ENCODE data around the gene PLCL1.

PLCL1 gene

DNA sequence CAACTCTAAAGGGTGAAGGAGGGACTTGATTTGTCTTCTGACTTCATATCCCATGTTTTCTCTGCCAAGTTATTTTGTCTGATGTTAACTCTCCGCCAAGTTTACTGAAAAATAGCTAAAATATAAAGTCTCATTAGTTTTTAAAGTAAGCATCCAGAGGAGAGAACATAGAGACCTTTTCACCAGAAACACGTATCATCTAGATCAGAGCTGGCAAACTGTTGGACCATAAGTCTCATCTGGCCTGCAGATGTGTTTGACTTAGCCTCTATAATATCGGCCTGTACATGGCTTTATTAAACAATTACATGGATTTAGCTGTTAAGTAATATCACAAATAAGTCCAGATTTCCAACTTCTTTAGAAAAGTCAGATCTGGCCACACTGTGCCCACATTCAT, 182.6 kb downstream of the PLCL1 start:
- TF ChIP-seq, protein P1, sequence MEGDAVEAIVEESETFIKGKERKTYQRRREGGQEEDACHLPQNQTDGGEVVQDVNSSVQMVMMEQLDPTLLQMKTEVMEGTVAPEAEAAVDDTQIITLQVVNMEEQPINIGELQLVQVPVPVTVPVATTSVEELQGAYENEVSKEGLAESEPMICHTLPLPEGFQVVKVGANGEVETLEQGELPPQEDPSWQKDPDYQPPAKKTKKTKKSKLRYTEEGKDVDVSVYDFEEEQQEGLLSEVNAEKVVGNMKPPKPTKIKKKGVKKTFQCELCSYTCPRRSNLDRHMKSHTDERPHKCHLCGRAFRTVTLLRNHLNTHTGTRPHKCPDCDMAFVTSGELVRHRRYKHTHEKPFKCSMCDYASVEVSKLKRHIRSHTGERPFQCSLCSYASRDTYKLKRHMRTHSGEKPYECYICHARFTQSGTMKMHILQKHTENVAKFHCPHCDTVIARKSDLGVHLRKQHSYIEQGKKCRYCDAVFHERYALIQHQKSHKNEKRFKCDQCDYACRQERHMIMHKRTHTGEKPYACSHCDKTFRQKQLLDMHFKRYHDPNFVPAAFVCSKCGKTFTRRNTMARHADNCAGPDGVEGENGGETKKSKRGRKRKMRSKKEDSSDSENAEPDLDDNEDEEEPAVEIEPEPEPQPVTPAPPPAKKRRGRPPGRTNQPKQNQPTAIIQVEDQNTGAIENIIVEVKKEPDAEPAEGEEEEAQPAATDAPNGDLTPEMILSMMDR (conservative IDR thresholded peaks at IDR 0.05), result no peak
- TF ChIP-seq ZFX (IDR thresholded peaks at IDR 0.05), result no peak
- H3K27ac ChIP-seq, result no peak overlapping the region

DNA sequence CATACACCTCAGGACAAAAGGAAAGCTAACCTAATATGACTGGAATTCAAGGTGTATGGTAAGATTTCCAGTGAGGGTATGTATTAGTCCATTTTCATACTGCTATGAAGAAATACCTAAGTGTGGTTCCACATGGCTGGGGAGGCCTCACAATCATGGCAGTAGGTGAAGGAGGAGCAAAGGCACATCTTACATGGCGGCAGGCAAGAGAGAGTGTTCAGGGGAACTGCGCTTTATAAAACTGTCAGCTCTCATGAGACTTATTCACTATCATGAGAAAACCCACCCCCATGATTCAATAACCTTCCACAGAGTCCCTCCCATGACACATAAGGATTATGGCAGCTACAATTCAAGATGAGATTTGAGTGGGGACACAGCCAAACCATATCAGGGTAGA, 186.0 kb downstream of the PLCL1 start:
- TF ChIP-seq, protein P1 (conservative IDR thresholded peaks at IDR 0.05), result no peak
- TF ChIP-seq ZFX (IDR thresholded peaks at IDR 0.05), result no peak
- no peak overlapping the region for H3K27ac ChIP-seq

DNA sequence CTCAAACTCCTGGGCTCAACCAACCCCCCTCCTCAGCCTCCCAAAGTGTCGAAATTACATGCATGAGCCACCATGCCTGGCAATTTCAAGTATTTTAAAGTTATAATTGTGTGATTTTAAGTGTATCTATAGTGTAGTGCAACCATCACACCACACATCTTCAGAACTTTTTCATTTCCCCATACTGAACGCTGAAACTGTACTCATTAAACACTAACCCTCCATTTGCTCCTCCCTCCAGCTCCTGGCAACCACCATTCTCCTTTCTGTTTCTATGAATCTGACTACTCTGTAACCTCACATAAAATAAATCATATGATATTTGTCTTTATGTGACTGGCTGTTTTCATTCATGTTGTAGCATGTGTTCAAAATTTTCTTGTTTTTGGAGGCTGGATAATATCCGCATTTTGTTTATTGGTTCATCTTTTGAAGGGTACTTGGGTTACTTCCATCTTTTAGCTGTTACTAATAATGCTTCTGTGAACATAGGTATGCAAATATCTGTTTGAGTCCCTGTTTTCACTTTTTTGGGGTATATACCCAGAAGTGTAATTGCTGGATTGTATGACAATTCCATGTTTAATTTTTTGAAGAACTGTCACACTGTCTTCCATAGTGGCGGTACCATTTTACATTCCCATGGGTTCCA, 188.2 kb downstream of the PLCL1 start:
- no peak for TF ChIP-seq ZFX (IDR thresholded peaks at IDR 0.05)
- TF ChIP-seq, protein P1 (conservative IDR thresholded peaks at IDR 0.05), result no peak
- no peak overlapping the region for H3K27ac ChIP-seq

DNA sequence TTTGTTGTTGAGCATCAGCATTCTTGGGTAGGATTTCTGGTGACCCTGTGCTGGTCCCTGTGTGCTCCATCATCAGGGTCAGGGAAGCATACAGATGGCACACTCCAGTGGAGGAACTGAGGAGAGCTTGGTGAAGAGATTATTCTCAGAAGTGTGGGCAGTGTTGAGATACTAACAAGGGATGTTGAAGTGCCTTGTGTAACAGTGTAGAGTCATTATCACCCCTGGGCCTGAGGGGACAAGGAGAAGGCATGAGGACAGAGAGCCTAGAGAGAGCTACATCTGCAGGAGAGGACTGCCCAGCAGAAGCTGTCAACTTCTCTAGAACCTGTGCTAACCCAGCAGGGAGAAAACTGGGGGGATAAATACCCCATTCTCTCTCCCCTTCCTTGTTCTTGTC, 189.0 kb downstream of the PLCL1 start:
- H3K27ac ChIP-seq, result no peak overlapping the region
- TF ChIP-seq, protein P1 (conservative IDR thresholded peaks at IDR 0.05), result no peak
- no peak for TF ChIP-seq ZFX (IDR thresholded peaks at IDR 0.05)

DNA sequence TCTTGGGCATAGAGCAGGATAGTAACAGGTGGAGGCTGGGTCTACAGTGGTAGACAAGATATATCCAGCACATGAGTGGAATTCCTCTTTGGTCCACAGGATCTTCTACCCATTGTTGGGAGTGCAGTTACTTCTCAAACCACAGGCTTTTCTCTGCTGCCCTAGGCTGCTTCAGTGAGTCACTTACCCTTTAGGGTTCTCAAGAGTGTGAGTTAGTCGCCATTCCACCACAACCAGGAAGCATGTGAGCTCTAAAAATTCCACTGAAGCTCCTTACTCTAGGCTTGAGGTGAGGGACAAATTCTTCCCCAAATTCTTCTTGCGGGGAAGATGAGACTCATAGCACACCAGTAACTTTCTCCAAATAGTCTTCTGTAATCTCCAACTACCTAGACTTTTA, 189.4 kb downstream of the PLCL1 start:
- H3K27ac ChIP-seq, result no peak overlapping the region
- no peak for TF ChIP-seq ZFX (IDR thresholded peaks at IDR 0.05)
- TF ChIP-seq, protein P1 (conservative IDR thresholded peaks at IDR 0.05), result no peak

DNA sequence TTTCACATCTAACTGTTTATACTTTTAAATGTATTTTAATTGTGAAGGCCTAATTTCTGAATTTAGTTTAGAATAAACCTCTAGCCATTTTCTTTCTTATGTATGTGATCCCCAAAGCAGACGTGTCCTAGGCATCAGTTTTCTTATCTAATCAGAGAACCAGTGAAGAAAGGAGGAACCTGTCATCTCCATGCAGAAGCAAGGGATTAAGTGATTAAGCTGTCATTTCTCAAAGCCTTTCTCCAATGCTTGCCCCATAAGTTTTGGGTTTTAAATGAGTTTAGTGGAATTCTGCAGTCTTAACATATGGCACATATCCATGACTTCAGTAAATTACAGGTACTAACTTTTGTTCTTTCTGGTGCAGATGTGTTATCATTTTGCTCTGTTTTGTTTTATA, 190.4 kb downstream of the PLCL1 start:
- no peak overlapping the region for H3K27ac ChIP-seq
- TF ChIP-seq, protein P1 (conservative IDR thresholded peaks at IDR 0.05), result no peak
- TF ChIP-seq ZFX (IDR thresholded peaks at IDR 0.05), result no peak

DNA sequence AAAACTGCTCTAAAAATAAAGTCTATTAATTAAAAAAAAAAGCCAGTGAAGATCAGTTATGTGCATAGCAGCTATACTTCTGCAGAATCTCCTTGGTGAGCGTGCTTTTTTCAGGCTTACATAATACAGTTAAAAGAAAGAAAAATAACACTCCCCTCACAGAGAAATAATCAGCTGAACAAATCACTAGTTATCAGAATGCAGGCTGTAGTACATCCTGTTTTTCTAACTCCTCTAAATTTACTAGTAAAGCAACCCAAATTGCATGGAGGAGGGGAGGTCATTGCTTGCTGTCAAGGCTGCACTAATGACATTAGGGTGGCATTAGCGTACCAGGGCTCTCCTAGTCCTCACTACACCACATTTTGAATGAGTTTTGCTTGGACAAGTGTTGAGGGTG, 192.2 kb downstream of the PLCL1 start:
- no peak overlapping the region for H3K27ac ChIP-seq
- TF ChIP-seq ZFX (IDR thresholded peaks at IDR 0.05), result no peak
- TF ChIP-seq, protein P1 (conservative IDR thresholded peaks at IDR 0.05), result no peak
